Endodermal cell (in vitro differentiated cells): ENCODE results near the gene BEND5. TPM values are rescaled to one million over a fixed set of nuclear protein-coding genes. Genes with fewer than 3 reads are reported as not detected.

Experiments used
- DNase-seq: peaks from one replicate; pipeline ENCODE4 v3.0.0-alpha.2; 2017
- H3K27ac ChIP-seq: 2 replicates; pipeline ENCODE4 v1.5.1; 2013; ENCODE audit warnings: mild to moderate bottlenecking, low read depth, low read length, moderate library complexity
- H3K27me3 ChIP-seq: 2 replicates; pipeline ENCODE4 v1.6.1; 2013; ENCODE audit warnings: mild to moderate bottlenecking, low read length, moderate library complexity; ENCODE audit not compliant: insufficient read depth, control insufficient read depth, poor library complexity, severe bottlenecking
- H3K36me3 ChIP-seq: 2 replicates; pipeline ENCODE4 v1.7.0; 2013; ENCODE audit warnings: mild to moderate bottlenecking, low read length, moderate library complexity; ENCODE audit not compliant: control insufficient read depth, insufficient read depth
- H3K4me1 ChIP-seq: one replicate; pipeline ENCODE4 v1.7.0; 2013; ENCODE audit warnings: low read length; ENCODE audit not compliant: control insufficient read depth, insufficient read depth
- H3K4me3 ChIP-seq: 2 replicates; pipeline ENCODE4 v1.5.1; 2013; ENCODE audit warnings: mild to moderate bottlenecking, low read length, moderate library complexity
- H3K9ac ChIP-seq: 2 replicates; pipeline ENCODE4 v1.6.1; 2013; ENCODE audit warnings: mild to moderate bottlenecking, low read length, moderate library complexity; ENCODE audit not compliant: poor library complexity, severe bottlenecking; ENCODE audit errors: extremely low read depth
- H3K9me3 ChIP-seq: 2 replicates; pipeline ENCODE4 v1.6.1; 2013; ENCODE audit warnings: mild to moderate bottlenecking, low read length, moderate library complexity; ENCODE audit not compliant: control insufficient read depth
- H3K27ac Mint-ChIP-seq: 2 replicates; pipeline ENCODE4 v1.8.0; 2020; ENCODE audit warnings: mixed read lengths
- H3K27me3 Mint-ChIP-seq: 2 replicates; pipeline ENCODE4 v1.8.0; 2021; ENCODE audit warnings: mild to moderate bottlenecking, mixed read lengths; ENCODE audit not compliant: insufficient read depth
- H3K36me3 Mint-ChIP-seq: 2 replicates; pipeline ENCODE4 v1.8.0; 2020; ENCODE audit warnings: low read depth, mixed read lengths
- H3K4me1 Mint-ChIP-seq: 2 replicates; pipeline ENCODE4 v1.8.0; 2020; ENCODE audit warnings: mixed read lengths
- H3K4me3 Mint-ChIP-seq: 2 replicates; pipeline ENCODE4 v1.8.0; 2020; ENCODE audit warnings: mild to moderate bottlenecking, moderate library complexity, mixed read lengths
- H3K9me3 Mint-ChIP-seq: 2 replicates; pipeline ENCODE4 v1.8.0; 2020; ENCODE audit warnings: mild to moderate bottlenecking, mixed read lengths
- WGBS, 2 experiments: methylation state at CpG; one replicate each; pipeline versions ENCODE4 v1.1.5 to v1.1.7; 2013; ENCODE audit warnings: missing lambda C conversion rate in 2 of 2, mixed read lengths in 1 of 2; ENCODE audit not compliant: insufficient coverage in 1 of 2, insufficient read length in 1 of 2; 5-methylcytosine and 5-hydroxymethylcytosine counted together
- total RNA-seq, 2 donors: library from RNA; stranded (reverse); fragmentation: NEBNext Ultra II Directional in 1 of 2; extraction: Animal tissue kit (Norgen Biotek cat#: 25700) in 1 of 2; gene quantifications; 2 replicates in 1 of 2; 3 replicates in 1 of 2; pipeline ENCODE4 v1.2.1, GENCODE V29; 2021
- TF ChIP-seq, protein P1 (sequence below): fragments of 200-600 bp; sonication (generic); conservative IDR thresholded peaks from 2 replicates; pipeline ENCODE4 v1.5.0; 2021; ENCODE audit warnings: antibody characterized with exemption, mild to moderate bottlenecking

BEND5 gene
- total RNA-seq, 2 donors from 2014 or later: 5.9 to 6.1 TPM

GRCh38 chr1:48765335-48765734 lies 11.4 kb downstream of the BEND5 start:
- H3K4me3 ChIP-seq: no peak overlapping the region
- TF ChIP-seq, protein P1, sequence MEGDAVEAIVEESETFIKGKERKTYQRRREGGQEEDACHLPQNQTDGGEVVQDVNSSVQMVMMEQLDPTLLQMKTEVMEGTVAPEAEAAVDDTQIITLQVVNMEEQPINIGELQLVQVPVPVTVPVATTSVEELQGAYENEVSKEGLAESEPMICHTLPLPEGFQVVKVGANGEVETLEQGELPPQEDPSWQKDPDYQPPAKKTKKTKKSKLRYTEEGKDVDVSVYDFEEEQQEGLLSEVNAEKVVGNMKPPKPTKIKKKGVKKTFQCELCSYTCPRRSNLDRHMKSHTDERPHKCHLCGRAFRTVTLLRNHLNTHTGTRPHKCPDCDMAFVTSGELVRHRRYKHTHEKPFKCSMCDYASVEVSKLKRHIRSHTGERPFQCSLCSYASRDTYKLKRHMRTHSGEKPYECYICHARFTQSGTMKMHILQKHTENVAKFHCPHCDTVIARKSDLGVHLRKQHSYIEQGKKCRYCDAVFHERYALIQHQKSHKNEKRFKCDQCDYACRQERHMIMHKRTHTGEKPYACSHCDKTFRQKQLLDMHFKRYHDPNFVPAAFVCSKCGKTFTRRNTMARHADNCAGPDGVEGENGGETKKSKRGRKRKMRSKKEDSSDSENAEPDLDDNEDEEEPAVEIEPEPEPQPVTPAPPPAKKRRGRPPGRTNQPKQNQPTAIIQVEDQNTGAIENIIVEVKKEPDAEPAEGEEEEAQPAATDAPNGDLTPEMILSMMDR: no peak
- no peaks in the 10 kb centered on the region for H3K27me3 ChIP-seq
- DNase-seq: no peak
- Mint-ChIP-seq H3K36me3 (peaks cover 4% of the 10 kb centered on the region), H3K4me1 (no peaks in the 10 kb centered on the region), H3K27me3 (no peaks in the 10 kb centered on the region), H3K27ac (no peak overlapping the region), H3K9me3 (no peaks in the 10 kb centered on the region), H3K4me3 (no peak overlapping the region)
- no peaks in the 10 kb centered on the region for H3K4me1 ChIP-seq
- no peaks in the 10 kb centered on the region for H3K9me3 ChIP-seq
- H3K27ac ChIP-seq: no peak overlapping the region
- no peaks in the 10 kb centered on the region for H3K36me3 ChIP-seq
- WGBS, 2 experiments: 100% methylated on average over 1 of the region's 1 CpG; no CpG with 5 or more reads in 1 of the 2 experiments
- H3K9ac ChIP-seq: no peak overlapping the region

GRCh38 chr1:48761986-48762385 lies 14.7 kb downstream of the BEND5 start:
- no peak overlapping the region for H3K27ac ChIP-seq
- WGBS, 2 experiments: 81 to 92% methylated on average over 2 to 7 of the region's 7 CpGs
- no peak overlapping the region for H3K9ac ChIP-seq
- no peaks in the 10 kb centered on the region for H3K27me3 ChIP-seq
- Mint-ChIP-seq H3K9me3 (no peaks in the 10 kb centered on the region), H3K4me1 (no peaks in the 10 kb centered on the region), H3K4me3 (no peak overlapping the region), H3K27me3 (no peaks in the 10 kb centered on the region), H3K36me3 (peaks cover 18% of the 10 kb centered on the region), H3K27ac (no peak overlapping the region)
- TF ChIP-seq, protein P1: no peak
- peaks cover 4% of the 10 kb centered on the region for H3K36me3 ChIP-seq
- DNase-seq: no peak
- H3K4me3 ChIP-seq: no peak overlapping the region
- no peaks in the 10 kb centered on the region for H3K9me3 ChIP-seq
- no peaks in the 10 kb centered on the region for H3K4me1 ChIP-seq

- H3K9ac ChIP-seq: no peak overlapping the region
- TF ChIP-seq, protein P1: no peak
- peaks cover 3% of the 10 kb centered on the region for H3K4me1 Mint-ChIP-seq
- DNase-seq: no peak
- H3K4me3 ChIP-seq: no peak overlapping the region
- H3K27ac ChIP-seq: no peak overlapping the region
- no peaks in the 10 kb centered on the region for H3K9me3 ChIP-seq
- H3K36me3 ChIP-seq: peaks cover 4% of the 10 kb centered on the region
- H3K9me3 Mint-ChIP-seq: no peaks in the 10 kb centered on the region
- peaks cover 18% of the 10 kb centered on the region for H3K36me3 Mint-ChIP-seq
- no peaks in the 10 kb centered on the region for H3K27me3 Mint-ChIP-seq
- H3K27ac Mint-ChIP-seq: no peak overlapping the region
- H3K27me3 ChIP-seq: no peaks in the 10 kb centered on the region
- H3K4me3 Mint-ChIP-seq: no peak overlapping the region
- no peaks in the 10 kb centered on the region for H3K4me1 ChIP-seq
Measured at GRCh38 chr1:48761411-48761810, 15.3 kb downstream of the BEND5 start.
